IMR-90 (cell line): ENCODE data around the gene CDC42EP3. TPM values are rescaled to one million over a fixed set of nuclear protein-coding genes. Genes with fewer than 3 reads are reported as not detected.
A peak's percentile ranks its signal among the peaks of the same experiment; 100 is the strongest.

Source experiments
- ATAC-seq: fragments of 200-7000 bp; cut with Tn5 transposase; 2 replicates; pipeline ENCODE4 v1.9.1; 2020; ENCODE audit warnings: low read depth, mild to moderate bottlenecking, moderate library complexity
- BruUV-seq: library from RNA; stranded (reverse); fragments of 400-500 nt; replicated peaks from 2 replicates; lab custom pipeline; 2021; lab: Mats Ljungman, UMichigan
- CTCF ChIA-PET: fragments of 300-600 bp; formaldehyde crosslinking; extraction: SDS; loops from one replicate; lab custom pipeline; 2021; ENCODE audit warnings: antibody characterized with exemption; lab: Yijun Ruan, JAX
- POLR2A ChIA-PET: fragments of 300-600 bp; sonication (Branson Sonifier 250); formaldehyde crosslinking; loops from one replicate; lab custom pipeline; 2022; ENCODE audit warnings: antibody characterized with exemption; ENCODE audit not compliant: unreplicated experiment; lab: Charles Lee
- DNase-seq: peaks from one replicate; pipeline ENCODE4 v3.0.0; 2013
- H2AFZ ChIP-seq: replicated peaks from 2 replicates; pipeline ENCODE3; 2013; ENCODE audit warnings: low read length, mild to moderate bottlenecking; ENCODE audit not compliant: poor library complexity
- H2AK5ac ChIP-seq: 2 replicates; pipeline ENCODE4 v1.6.1; 2013; ENCODE audit warnings: low read depth, low read length, inconsistent platforms
- H2AK9ac ChIP-seq: replicated peaks from 2 replicates; pipeline ENCODE3; 2013; ENCODE audit warnings: mild to moderate bottlenecking, low read depth, low read length, moderate library complexity; ENCODE audit not compliant: poor library complexity
- H2BK120ac ChIP-seq: 2 replicates; pipeline ENCODE4 v1.6.1; 2013; ENCODE audit warnings: low read depth, low read length, inconsistent platforms
- H2BK15ac ChIP-seq: 3 replicates; pipeline ENCODE4 v1.6.1; 2013; ENCODE audit warnings: low read depth, low read length, inconsistent platforms
- H2BK20ac ChIP-seq: 2 replicates; pipeline ENCODE4 v1.6.1; 2013; ENCODE audit warnings: low read depth, mild to moderate bottlenecking, inconsistent platforms, low read length, moderate library complexity
- H2BK5ac ChIP-seq: 2 replicates; pipeline ENCODE4 v1.6.1; 2013; ENCODE audit warnings: mild to moderate bottlenecking, low read depth, low read length, inconsistent platforms; ENCODE audit not compliant: poor library complexity, severe bottlenecking
- H3K14ac ChIP-seq: replicated peaks from 2 replicates; pipeline ENCODE4 v1.6.1; 2013; ENCODE audit warnings: low read depth, low read length, inconsistent platforms
- H3K18ac ChIP-seq: 2 replicates; pipeline ENCODE4 v1.6.1; 2013; ENCODE audit warnings: low read depth, low read length, control low read depth
- H3K23ac ChIP-seq: 2 replicates; pipeline ENCODE4 v1.6.1; 2013; ENCODE audit warnings: low read depth, low read length, inconsistent platforms
- H3K27ac ChIP-seq: 2 replicates; pipeline ENCODE4 v1.5.1; 2013; ENCODE audit warnings: mild to moderate bottlenecking, control low read depth, low read length; ENCODE audit not compliant: insufficient read depth
- H3K27me3 ChIP-seq: 2 replicates; pipeline ENCODE4 v1.6.1; 2013; ENCODE audit warnings: low read length; ENCODE audit not compliant: control insufficient read depth, insufficient read depth
- H3K36me3 ChIP-seq: 2 replicates; pipeline ENCODE4 v1.6.1; 2013; ENCODE audit warnings: low read length, mixed read lengths; ENCODE audit not compliant: control insufficient read depth, insufficient read depth
- H3K4ac ChIP-seq: 2 replicates; pipeline ENCODE4 v1.6.1; 2013; ENCODE audit warnings: low read depth, low read length, inconsistent platforms
- H3K4me1 ChIP-seq: 2 replicates; pipeline ENCODE4 v1.6.1; 2013; ENCODE audit warnings: low read length, mixed read lengths; ENCODE audit not compliant: control insufficient read depth, insufficient read depth
- H3K4me2 ChIP-seq: 2 replicates; pipeline ENCODE4 v1.6.1; 2013; ENCODE audit warnings: low read depth, mild to moderate bottlenecking, control low read depth, low read length, moderate library complexity
- H3K4me3 ChIP-seq: 2 replicates; pipeline ENCODE4 v1.5.1; 2013; ENCODE audit warnings: low read depth, mild to moderate bottlenecking, control low read depth, low read length, moderate library complexity; ENCODE audit not compliant: insufficient read depth
- H3K56ac ChIP-seq: 2 replicates; pipeline ENCODE4 v1.6.1; 2013; ENCODE audit warnings: low read length, inconsistent platforms; ENCODE audit not compliant: insufficient read depth; ENCODE audit errors: extremely low read depth
- H3K79me1 ChIP-seq, 2 experiments: 2 replicates each; pipeline ENCODE4 v1.6.1; 2013; ENCODE audit warnings: low read length in 2 of 2, inconsistent platforms in 1 of 2, low read depth in 1 of 2
- H3K9ac ChIP-seq: 2 replicates; pipeline ENCODE4 v1.6.1; 2013; ENCODE audit warnings: low read depth, low read length, control low read depth
- H3K9me1 ChIP-seq: 2 replicates; pipeline ENCODE4 v1.6.1; 2013; ENCODE audit warnings: low read length, inconsistent platforms; ENCODE audit not compliant: insufficient read depth
- H3K9me3 ChIP-seq: 2 replicates; pipeline ENCODE4 v1.6.1; 2013; ENCODE audit warnings: low read length; ENCODE audit not compliant: control insufficient read depth, insufficient read depth
- H4K20me1 ChIP-seq: 2 replicates; pipeline ENCODE4 v1.6.1; 2013; ENCODE audit warnings: low read length, inconsistent platforms; ENCODE audit not compliant: insufficient read depth
- H4K5ac ChIP-seq: 2 replicates; pipeline ENCODE4 v1.6.1; 2013; ENCODE audit warnings: mild to moderate bottlenecking, low read depth, low read length, control low read depth
- H4K8ac ChIP-seq, 2 experiments: 2 replicates each; pipeline ENCODE4 v1.6.1; 2013; ENCODE audit warnings: low read depth in 2 of 2, low read length in 2 of 2, control low read depth in 1 of 2, inconsistent platforms in 1 of 2
- H4K91ac ChIP-seq: 2 replicates; pipeline ENCODE4 v1.6.1; 2013; ENCODE audit warnings: low read depth, low read length, inconsistent platforms; ENCODE audit not compliant: insufficient read depth
- BHLHE40 ChIP-seq: fragments of 150-350 bp; IDR thresholded peaks from 2 replicates; pipeline ENCODE4 v1.6.1; 2016; ENCODE audit warnings: mild to moderate bottlenecking, low read depth, low read length
- RFX5 ChIP-seq: IDR thresholded peaks from 2 replicates; pipeline ENCODE4 v1.8.0; 2012; ENCODE audit warnings: low read depth, mild to moderate bottlenecking, low read length, moderate library complexity
- WGBS, 2 experiments: methylation state at CpG; one replicate each; pipeline versions ENCODE4 v1.1.5 to v1.1.7; 2013; ENCODE audit warnings: missing lambda C conversion rate in 2 of 2; ENCODE audit not compliant: insufficient read length in 1 of 2; ENCODE audit errors: extremely low coverage in 2 of 2; 5-methylcytosine and 5-hydroxymethylcytosine counted together
- dilution Hi-C: fragments of 300-500 bp; cut with HindIII; formaldehyde crosslinking; loops from one replicate; pipeline ENCODE4 v1.14.3; 2018; ENCODE audit warnings: low sequenced_read_pairs; ENCODE audit not compliant: unreplicated experiment
- in situ Hi-C: fragments of 300-500 bp; cut with MboI; formaldehyde crosslinking; loops from 3 replicates; pipeline ENCODE4 v1.14.3; 2019; ENCODE audit warnings: low sequenced_read_pairs, inconsistent platforms, mixed read lengths
- intact Hi-C: fragments of 100-400 bp; cut with micrococcal nuclease; formaldehyde crosslinking; loops from 2 replicates; pipeline ENCODE4 v1.10.0; 2022
- polyA plus RNA-seq, 3 experiments: library from polyadenylated mRNA; depleted of rRNA; stranded (reverse); fragments of >200 nt; gene quantifications; 2 replicates each; pipeline ENCODE4 v1.2.3, GENCODE V29; 2012; ENCODE audit warnings: low replicate concordance in 1 of 3
- total RNA-seq: library from RNA; depleted of rRNA; stranded (reverse); fragments of >200 nt; gene quantifications from 2 replicates; pipeline ENCODE4 v1.2.3, GENCODE V29; 2012

The CDC42EP3 gene
- total and polyA plus RNA-seq, 2 of the 4 experiments (the other 2 are of a cell fraction), result 167 to 193 TPM

DNA sequence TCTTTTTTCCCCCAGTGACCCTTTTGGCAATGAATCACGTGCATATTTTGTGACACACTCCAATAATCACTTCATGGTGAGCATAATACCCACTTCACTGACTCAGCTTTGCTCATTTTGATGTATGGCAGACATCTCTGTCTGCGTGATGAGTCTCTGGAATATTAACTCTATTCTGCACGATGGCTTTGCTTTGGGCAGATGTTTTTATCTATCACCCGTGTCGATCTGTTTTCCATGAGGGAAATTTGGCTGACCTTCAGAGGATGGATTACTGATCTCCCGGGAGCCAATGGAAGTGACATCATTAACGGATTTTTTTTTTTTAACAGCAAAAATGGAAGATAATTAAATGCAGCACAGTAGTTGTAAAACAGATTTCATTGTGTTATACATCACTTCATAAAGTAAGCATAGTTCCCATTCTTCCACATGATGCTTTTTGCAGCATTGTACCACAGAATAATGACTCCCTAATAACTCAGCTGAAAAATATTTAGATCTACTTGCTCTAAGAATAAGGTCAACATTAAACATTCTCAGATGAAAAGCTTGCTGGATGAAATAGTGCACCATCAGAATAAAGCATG lies 29.8 kb downstream of the CDC42EP3 start:
- in situ Hi-C loops, result no loop called here
- peak overlapping the region; percentile 29; the same call in 1 of the 2 replicates for H2BK120ac ChIP-seq
- H3K36me3 ChIP-seq, result peaks cover 36% of the 10 kb centered on the region
- H4K8ac ChIP-seq, result peak overlapping the region in 1 of 2 experiments; percentile 17; a peak in 1 of 4 replicates
- no peak overlapping the region for H2AK5ac ChIP-seq
- H2BK5ac ChIP-seq, result peak overlapping the region; percentile 89
- peaks cover 20% of the 10 kb centered on the region for H3K4me1 ChIP-seq
- dilution Hi-C loops, result no loop called here
- POLR2A ChIA-PET, result no interaction called here
- ATAC-seq (no peak), DNase-seq (peak; percentile 82)
- H3K9me1 ChIP-seq, result peaks cover 24% of the 10 kb centered on the region
- no peak overlapping the region for H2AK9ac ChIP-seq
- TF ChIP-seq BHLHE40, result peak; percentile 82
- no peak for TF ChIP-seq RFX5
- peak overlapping the region; percentile 18; the same call in 1 of the 2 replicates for H3K23ac ChIP-seq
- peak overlapping the region; percentile 7; the same call in 1 of the 2 replicates for H3K4me2 ChIP-seq
- no peaks in the 10 kb centered on the region for H3K27me3 ChIP-seq
- H3K9ac ChIP-seq, result no peak overlapping the region
- no TSS peak for BruUV-seq
- H2BK20ac ChIP-seq, result peak overlapping the region; percentile 12; the same call in 1 of the 2 replicates
- intact Hi-C loops, result loop anchor here (1.0 kb wide), 1 partner anchor 236 kb away; no protein-coding TSS in a partner anchor
- no peak overlapping the region for H4K91ac ChIP-seq
- H3K18ac ChIP-seq, result peak overlapping the region; percentile 14; the same call in 1 of the 2 replicates
- H4K20me1 ChIP-seq, result peaks cover 55% of the 10 kb centered on the region
- H3K9me3 ChIP-seq, result no peaks in the 10 kb centered on the region
- no peak overlapping the region for H2AFZ ChIP-seq
- CTCF ChIA-PET, result no interaction called here
- no peak overlapping the region for H3K4me3 ChIP-seq
- H3K79me1 ChIP-seq, result peaks cover 20 to 58% of the 10 kb centered on the region in 2 experiments
- H3K27ac ChIP-seq, result peak overlapping the region; percentile 33; the same call in 1 of the 2 replicates
- WGBS, 2 experiments, result 0% methylated on average over 1 of the region's 7 CpGs; no CpG with 5 or more reads in 1 of the 2 experiments
- H3K56ac ChIP-seq, result no peak overlapping the region
- peak overlapping the region; percentile 26; the same call in 1 of the 2 replicates for H3K4ac ChIP-seq
- H2BK15ac ChIP-seq, result no peak overlapping the region
- H4K5ac ChIP-seq, result no peak overlapping the region
- peak overlapping the region; percentile 25 for H3K14ac ChIP-seq
